Pancreas (tissue), 10 donors: ENCODE measurements around the gene PFDN1. TPM values are rescaled to one million over a fixed set of nuclear protein-coding genes. Genes with fewer than 3 reads are reported as not detected.

ENCODE experiments used
- ATAC-seq, 4 donors: fragments of 200-7000 bp; cut with Tn5 transposase; one replicate each; pipeline versions ENCODE4 v1.8.0 to v1.9.1; 2020; ENCODE audit warnings: mild to moderate bottlenecking in 4 of 4, moderate library complexity in 4 of 4
- DNase-seq, 6 donors: peaks; one replicate each; pipeline ENCODE4 v3.0.0-alpha.2; 2020
- FAIRE-seq: peaks from 2 replicates; lab custom pipeline; 2012; peaks lifted over from hg19 to GRCh38; lab: Jason Lieb, UNC
- H3K27ac ChIP-seq, 4 donors: fragments of 200-600 bp; sonication (generic); 1 replicate in 3 of 4; 2 replicates in 1 of 4; pipeline versions ENCODE4 v1.5.0 to v1.8.0; 2020
- H3K27me3 ChIP-seq, 4 donors: fragments of 200-600 bp; one replicate each; pipeline ENCODE4 v1.8.0; 2021
- H3K36me3 ChIP-seq, 3 donors: fragments of 200-600 bp; sonication (generic) in 1 of 3; one replicate each; pipeline versions ENCODE4 v1.5.0 to v1.8.0; 2020 to 2021
- H3K4me1 ChIP-seq, 3 donors: fragments of 200-600 bp; one replicate each; pipeline ENCODE4 v1.8.0; 2021
- H3K4me3 ChIP-seq, 4 donors: fragments of 200-600 bp; sonication (generic) in 2 of 4; one replicate each; pipeline versions ENCODE4 v1.5.0 to v1.8.0; 2020 to 2021
- H3K9me3 ChIP-seq, 4 donors: fragments of 200-600 bp; one replicate each; pipeline ENCODE4 v1.8.0; 2021
- WGBS, 2 donors: extraction: QIAGEN DNeasy Blood & Tissue Kit; methylation state at CpG; one replicate each; pipeline ENCODE4 v1.1.7; 2013; 5-methylcytosine and 5-hydroxymethylcytosine counted together
- intact Hi-C, 3 donors: fragments of 100-400 bp; cut with DNase I; formaldehyde crosslinking; loops; one replicate each; pipeline versions ENCODE4 v1.11.1 to v1.14.2; 2022
- polyA plus RNA-seq, 2 donors: library from polyadenylated mRNA; stranded (reverse); fragments of 200-250 nt; gene quantifications; one replicate each; pipeline ENCODE4 v1.2.3, GENCODE V29; 2013
- total RNA-seq, 6 donors: library from RNA; stranded (reverse); fragmentation: NEBNext Ultra II Directional in 4 of 6; extraction: Animal tissue kit (Norgen Biotek cat#: 25700) in 4 of 6; gene quantifications; one replicate each; pipeline versions ENCODE4 v1.2.1 to v1.2.4, GENCODE V29; 2021 to 2023
- TF ChIP-seq, protein P1 (sequence below), 4 donors: fragments of 200-600 bp; sonication (generic) in 3 of 4; IDR thresholded peaks; one replicate each; pipeline versions ENCODE4 v1.5.0 to v1.8.0; 2021; ENCODE audit warnings: antibody characterized with exemption in 4 of 4
- donor health status: healthy with polysubstance abuse.
- donor health status: DM: no; HTN: no; CAD: no; lungs with moderate emphysema.
- donor health status: DM: no; HTN: no; CAD: no.
- donor health status: control.
- donor health status: control.
- donor health status: Bipolar disorder and iron deficiency.
- donor health status: DM: yes; HTN: yes; CAD: no.
- donor health status: DM: no; HTN: no; CAD: no.
- donor health status: DM: no; HTN: no; CAD: no.
- donor health status: DM: yes; HTN: yes; CAD: no.

PFDN1 gene
- total and polyA plus RNA-seq, 8 donors: 10.5 to 43.9 (median 17.5) TPM

- intact Hi-C loops: no loop called here
- ATAC-seq: peak; percentile 68 to 82 (median 80)
- TF ChIP-seq, protein P1, sequence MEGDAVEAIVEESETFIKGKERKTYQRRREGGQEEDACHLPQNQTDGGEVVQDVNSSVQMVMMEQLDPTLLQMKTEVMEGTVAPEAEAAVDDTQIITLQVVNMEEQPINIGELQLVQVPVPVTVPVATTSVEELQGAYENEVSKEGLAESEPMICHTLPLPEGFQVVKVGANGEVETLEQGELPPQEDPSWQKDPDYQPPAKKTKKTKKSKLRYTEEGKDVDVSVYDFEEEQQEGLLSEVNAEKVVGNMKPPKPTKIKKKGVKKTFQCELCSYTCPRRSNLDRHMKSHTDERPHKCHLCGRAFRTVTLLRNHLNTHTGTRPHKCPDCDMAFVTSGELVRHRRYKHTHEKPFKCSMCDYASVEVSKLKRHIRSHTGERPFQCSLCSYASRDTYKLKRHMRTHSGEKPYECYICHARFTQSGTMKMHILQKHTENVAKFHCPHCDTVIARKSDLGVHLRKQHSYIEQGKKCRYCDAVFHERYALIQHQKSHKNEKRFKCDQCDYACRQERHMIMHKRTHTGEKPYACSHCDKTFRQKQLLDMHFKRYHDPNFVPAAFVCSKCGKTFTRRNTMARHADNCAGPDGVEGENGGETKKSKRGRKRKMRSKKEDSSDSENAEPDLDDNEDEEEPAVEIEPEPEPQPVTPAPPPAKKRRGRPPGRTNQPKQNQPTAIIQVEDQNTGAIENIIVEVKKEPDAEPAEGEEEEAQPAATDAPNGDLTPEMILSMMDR (IDR thresholded peaks at IDR 0.05): no peak
- Histone ChIP-seq H3K27ac (peak overlapping the region; percentile 25 to 89 (median 76)), H3K9me3 (no peaks in the 10 kb centered on the region), H3K4me1 (peaks cover 72 to 87% (median 82%) of the 10 kb centered on the region in 3 donors), H3K4me3 (no peak overlapping the region), H3K36me3 (no peaks in the 10 kb centered on the region), H3K27me3 (no peaks in the 10 kb centered on the region)
- DNase-seq: peak in 4 of 6 donors; percentile 60 to 88 (median 76)
- WGBS, 2 donors: 12 to 13% methylated on average over 9 of the region's 9 CpGs
- no peak for FAIRE-seq
Measured at GRCh38 chr5:140219068-140219991, 83.6 kb downstream of the PFDN1 start.

DNA sequence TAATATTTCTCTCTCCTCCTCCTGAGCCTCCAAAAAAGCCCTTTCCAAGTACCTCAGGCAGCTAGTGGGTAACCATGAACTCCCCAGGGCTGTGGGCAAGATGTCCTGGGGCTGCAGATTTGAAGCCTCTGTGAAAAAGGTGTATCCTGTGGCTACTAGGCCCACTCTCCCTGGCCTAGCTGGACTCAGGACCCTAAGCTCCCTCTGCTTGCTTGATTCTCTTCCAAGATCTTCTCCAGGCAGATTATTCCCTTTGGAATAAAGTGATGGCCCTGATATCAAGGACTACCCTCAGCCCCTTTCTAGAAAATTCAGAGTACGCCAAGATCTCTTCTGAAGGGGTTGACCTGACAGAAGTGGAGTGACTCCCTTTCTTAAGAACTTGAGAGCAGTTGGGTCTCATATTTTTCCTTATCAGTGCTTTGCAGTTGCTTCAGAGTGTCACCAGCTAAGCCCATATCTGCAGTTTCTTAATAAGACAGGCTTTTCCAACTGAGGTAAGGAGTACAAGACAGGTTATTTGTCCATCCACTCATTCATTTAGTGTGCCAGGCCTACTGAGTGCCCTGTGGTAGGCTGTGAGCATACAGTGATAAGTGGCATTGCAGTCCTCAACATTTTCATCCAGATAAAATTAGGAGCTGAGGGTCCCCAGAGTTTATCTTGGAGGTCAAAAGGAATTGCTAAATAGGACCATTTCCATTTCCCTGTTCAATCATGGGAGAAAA lies 85.4 kb downstream of the PFDN1 start:
- FAIRE-seq (no peak), ATAC-seq (no peak), DNase-seq (no peak)
- WGBS, 2 donors: 88 to 97% methylated on average over 1 of the region's 1 CpG
- H3K36me3 ChIP-seq: no peaks in the 10 kb centered on the region
- TF ChIP-seq, protein P1 (IDR thresholded peaks at IDR 0.05): no peak
- H3K4me3 ChIP-seq: no peak overlapping the region
- intact Hi-C loops: no loop called here
- peaks cover 66 to 81% (median 80%) of the 10 kb centered on the region in 3 donors for H3K4me1 ChIP-seq
- no peaks in the 10 kb centered on the region for H3K27me3 ChIP-seq
- peak overlapping the region in 3 of 4 donors; percentile 33 to 89 (median 79) for H3K27ac ChIP-seq
- H3K9me3 ChIP-seq: no peaks in the 10 kb centered on the region

DNA sequence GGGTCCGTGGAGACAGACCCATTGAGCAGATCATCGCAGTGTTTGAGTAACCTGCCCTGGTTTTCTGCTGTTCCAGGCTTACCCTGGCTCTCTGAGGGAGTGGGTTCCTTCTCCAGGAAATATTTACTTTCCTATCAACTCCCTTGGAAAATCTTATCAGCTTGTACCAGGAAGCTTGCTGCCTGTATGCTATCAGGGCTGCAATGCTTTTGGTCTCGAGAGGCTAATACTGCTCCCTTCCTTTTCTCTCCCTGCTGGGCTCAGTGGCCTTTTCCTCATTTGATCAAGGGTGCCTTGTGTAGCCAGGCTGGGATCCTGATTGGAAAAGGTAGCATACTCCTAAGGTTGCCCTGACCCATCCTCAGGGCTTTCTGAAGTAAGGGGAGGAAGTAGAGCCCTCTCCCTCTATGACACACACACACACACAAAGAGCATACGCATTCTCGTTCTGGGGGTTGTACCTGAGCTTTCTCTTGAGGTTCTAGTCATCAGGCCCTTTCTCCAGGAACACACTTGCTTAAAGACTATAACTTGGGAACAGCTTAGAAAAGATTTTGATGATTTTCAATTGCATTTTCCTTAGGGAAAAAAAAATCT lies 86.3 kb downstream of the PFDN1 start:
- no peaks in the 10 kb centered on the region for H3K36me3 ChIP-seq
- H3K9me3 ChIP-seq: no peaks in the 10 kb centered on the region
- peaks cover 57 to 72% (median 72%) of the 10 kb centered on the region in 3 donors for H3K4me1 ChIP-seq
- FAIRE-seq (no peak), DNase-seq (peak in 1 of 6 donors; percentile 65), ATAC-seq (peak; percentile 55 to 65 (median 58))
- H3K27ac ChIP-seq: peak overlapping the region; percentile 27 to 89 (median 56)
- 11 to 18% methylated on average over 5 of the region's 5 CpGs for WGBS, 2 donors
- no peaks in the 10 kb centered on the region for H3K27me3 ChIP-seq
- intact Hi-C loops: no loop called here
- H3K4me3 ChIP-seq: no peak overlapping the region
- TF ChIP-seq, protein P1 (IDR thresholded peaks at IDR 0.05): no peak

DNA sequence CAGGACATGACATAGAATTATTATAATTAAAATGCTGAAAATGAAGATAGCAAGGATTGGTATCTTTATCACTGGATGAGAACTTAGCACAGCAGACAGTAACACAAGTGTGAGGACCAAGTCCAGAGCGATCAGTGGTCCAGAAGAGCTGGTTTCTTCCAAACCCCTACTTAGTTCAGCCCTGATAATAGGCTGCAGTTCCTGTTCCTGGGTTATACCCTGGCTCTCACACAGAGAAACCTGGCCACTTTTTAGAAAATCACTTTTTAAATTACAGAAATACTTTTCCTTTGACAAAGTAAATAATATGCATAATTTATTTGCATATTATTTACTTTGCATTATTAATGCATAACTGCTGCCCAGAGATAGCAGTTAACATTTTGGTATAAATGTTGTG lies 87.6 kb downstream of the PFDN1 start:
- TF ChIP-seq, protein P1 (IDR thresholded peaks at IDR 0.05): no peak
- H3K9me3 ChIP-seq: no peaks in the 10 kb centered on the region
- H3K4me3 ChIP-seq: no peak overlapping the region
- H3K36me3 ChIP-seq: no peaks in the 10 kb centered on the region
- H3K27me3 ChIP-seq: no peaks in the 10 kb centered on the region
- H3K27ac ChIP-seq: peak overlapping the region in 3 of 4 donors; percentile 1 to 89 (median 23)
- peaks cover 44 to 59% (median 59%) of the 10 kb centered on the region in 3 donors for H3K4me1 ChIP-seq
- DNase-seq (no peak), FAIRE-seq (no peak), ATAC-seq (no peak)
- intact Hi-C loops: no loop called here
- WGBS, 2 donors: 95 to 96% methylated on average over 1 of the region's 1 CpG
